ENCODE data around the gene MSH2. TPM values are rescaled to one million over a fixed set of nuclear protein-coding genes. Genes with fewer than 3 reads are reported as not detected.

Gene MSH2
- total and polyA plus RNA-seq, 2 donors from 2014 or later: 7.2 to 17.0 TPM

DNA sequence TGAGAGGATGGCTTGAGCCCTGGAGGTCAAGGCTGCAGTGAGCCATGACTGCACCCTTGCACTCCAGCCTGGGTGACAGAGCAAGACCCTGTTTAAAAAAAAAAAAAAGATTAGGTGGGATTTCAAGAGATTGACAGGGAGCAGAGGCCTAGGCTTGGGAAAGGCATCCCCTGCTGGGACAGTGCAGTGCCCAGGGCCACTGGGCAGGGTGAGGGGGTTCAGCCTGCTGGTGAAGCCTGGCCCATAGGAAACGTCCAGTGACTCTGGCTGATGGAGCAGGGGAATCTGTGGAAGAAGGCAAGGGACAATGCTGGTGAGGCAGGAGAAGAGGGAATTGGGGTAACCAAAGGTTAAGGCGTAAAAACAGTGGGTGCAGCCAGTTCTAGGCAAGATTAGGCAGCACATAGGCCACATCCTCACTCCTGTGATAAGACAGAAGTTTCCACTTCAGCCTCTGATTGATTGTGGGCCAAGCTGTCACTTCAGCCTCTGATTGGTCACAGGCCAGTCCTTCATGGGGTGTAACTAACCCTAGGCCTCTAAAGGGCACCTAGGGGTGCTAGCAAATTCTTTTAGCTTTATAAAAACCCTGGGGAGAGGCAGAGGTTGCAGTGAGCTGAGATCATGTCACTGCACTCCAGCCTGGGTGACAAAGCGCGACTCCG is 128.6 kb downstream of the MSH2 start:
- Histone ChIP-seq H3K27ac (ENCODE audit: low read depth in 2 of 2, low read length in 2 of 2) (no peak overlapping the region), H3K4me1 (ENCODE audit: control insufficient read depth in 2 of 3, insufficient read depth in 2 of 3, low read depth in 1 of 3, low read length in 3 of 3) (no peaks in the 10 kb centered on the region), H3K36me3 (ENCODE audit: control insufficient read depth in 2 of 3, insufficient read depth in 3 of 3, low read length in 3 of 3) (no peaks in the 10 kb centered on the region), H3K27me3 (ENCODE audit: control insufficient read depth, insufficient read depth, low read length) (no peaks in the 10 kb centered on the region), H3K4me3 (ENCODE audit: low read length in 3 of 3) (no peak overlapping the region), H3K9ac (ENCODE audit: low read length in 3 of 3) (no peak overlapping the region), H3K9me3 (ENCODE audit: control insufficient read depth in 2 of 3, insufficient read depth in 1 of 3, low read length in 3 of 3) (no peaks in the 10 kb centered on the region)
- intact Hi-C loops (cut with DNase I): no loop called here
- no peak for FAIRE-seq
- no peak for DNase-seq
- TF ChIP-seq, protein P1, sequence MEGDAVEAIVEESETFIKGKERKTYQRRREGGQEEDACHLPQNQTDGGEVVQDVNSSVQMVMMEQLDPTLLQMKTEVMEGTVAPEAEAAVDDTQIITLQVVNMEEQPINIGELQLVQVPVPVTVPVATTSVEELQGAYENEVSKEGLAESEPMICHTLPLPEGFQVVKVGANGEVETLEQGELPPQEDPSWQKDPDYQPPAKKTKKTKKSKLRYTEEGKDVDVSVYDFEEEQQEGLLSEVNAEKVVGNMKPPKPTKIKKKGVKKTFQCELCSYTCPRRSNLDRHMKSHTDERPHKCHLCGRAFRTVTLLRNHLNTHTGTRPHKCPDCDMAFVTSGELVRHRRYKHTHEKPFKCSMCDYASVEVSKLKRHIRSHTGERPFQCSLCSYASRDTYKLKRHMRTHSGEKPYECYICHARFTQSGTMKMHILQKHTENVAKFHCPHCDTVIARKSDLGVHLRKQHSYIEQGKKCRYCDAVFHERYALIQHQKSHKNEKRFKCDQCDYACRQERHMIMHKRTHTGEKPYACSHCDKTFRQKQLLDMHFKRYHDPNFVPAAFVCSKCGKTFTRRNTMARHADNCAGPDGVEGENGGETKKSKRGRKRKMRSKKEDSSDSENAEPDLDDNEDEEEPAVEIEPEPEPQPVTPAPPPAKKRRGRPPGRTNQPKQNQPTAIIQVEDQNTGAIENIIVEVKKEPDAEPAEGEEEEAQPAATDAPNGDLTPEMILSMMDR (IDR thresholded peaks at IDR 0.05; ENCODE audit: borderline replicate concordance, extremely low read depth, insufficient read depth): no peak

Small RNA genes within 50 kb of the gene (microRNA-seq; reads per million reads assigned to microRNA genes)
- gene MIR559: not detected

Other genes starting within 250 kb of the MSH2 start
- gene STPG4, start 247.8 kb upstream of the MSH2 start, total RNA-seq: not detected
- gene STPG4, start 247.8 kb upstream of the MSH2 start, polyA plus RNA-seq (ENCODE audit: insufficient read depth, low read depth, low replicate concordance): not detected
- gene CALM2, start 226.6 kb upstream of the MSH2 start, total RNA-seq: 576 TPM
- 633 TPM for gene CALM2, start 226.6 kb upstream of the MSH2 start, polyA plus RNA-seq (ENCODE audit: insufficient read depth, low read depth, low replicate concordance)
- gene EPCAM, start 33.8 kb upstream of the MSH2 start, total RNA-seq: 229 TPM
- gene EPCAM, start 33.8 kb upstream of the MSH2 start, polyA plus RNA-seq (ENCODE audit: insufficient read depth, low read depth, low replicate concordance): 298 TPM
- 0.13 TPM for gene KCNK12, start 167.8 kb downstream of the MSH2 start, total RNA-seq
- gene KCNK12, start 167.8 kb downstream of the MSH2 start, polyA plus RNA-seq (ENCODE audit: insufficient read depth, low read depth, low replicate concordance): not detected